Hippocampal formation (tissue), 2 donors: ENCODE data around the gene TRIM2.

ENCODE experiments used
- DNase-seq, 2 donors: peaks; one replicate each; lab custom pipeline; 2025; lab: John Stamatoyannopoulos, UW

TRIM2 gene

GRCh38 chr4:153275380-153276276, 71.4 kb downstream of the TRIM2 start:
- DNase-seq, result no peak

DNA sequence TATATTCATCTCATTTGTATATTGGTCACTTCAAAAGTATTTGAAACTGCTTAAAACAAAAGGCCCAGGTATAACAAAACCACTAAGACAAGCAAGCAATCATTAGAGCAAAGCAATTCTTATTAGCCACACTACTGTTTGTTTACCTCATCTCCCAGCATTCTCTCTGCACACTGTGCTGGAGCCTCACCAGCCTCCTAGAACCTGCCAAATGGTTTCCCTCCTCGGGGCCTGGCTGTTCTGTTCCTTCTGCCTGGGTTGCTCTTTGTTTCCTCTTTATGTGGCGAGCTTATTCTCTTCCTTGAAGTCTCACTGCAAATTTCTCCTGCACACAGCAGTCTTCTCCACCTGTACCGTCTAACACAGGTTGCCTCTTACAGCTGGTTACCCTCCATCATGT, 72.7 kb downstream of the TRIM2 start:
- DNase-seq, result peak in 1 of 2 donors; percentile 40

DNA sequence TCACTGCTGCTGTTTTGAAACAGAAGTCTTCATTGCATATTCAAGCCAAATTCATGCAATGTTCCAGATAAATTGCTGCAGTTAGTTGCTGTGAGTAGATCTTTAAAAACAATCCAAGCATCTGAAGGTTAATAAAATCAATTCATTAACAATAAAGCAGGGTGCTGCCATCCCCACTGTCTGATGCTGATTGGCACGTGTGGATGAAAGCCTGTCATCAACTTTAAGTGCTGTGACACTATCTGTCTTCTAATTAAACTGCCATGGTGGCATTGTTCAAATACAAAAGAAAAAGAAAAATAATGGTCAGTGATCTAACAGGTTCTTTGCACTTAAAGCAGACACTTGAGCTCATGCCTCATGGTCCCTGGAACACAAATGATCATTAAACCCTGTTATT, 77.2 kb downstream of the TRIM2 start:
- no peak for DNase-seq

- DNase-seq, result no peak
Observed at GRCh38 chr4:153282023-153282422, 77.8 kb downstream of the TRIM2 start.

DNA sequence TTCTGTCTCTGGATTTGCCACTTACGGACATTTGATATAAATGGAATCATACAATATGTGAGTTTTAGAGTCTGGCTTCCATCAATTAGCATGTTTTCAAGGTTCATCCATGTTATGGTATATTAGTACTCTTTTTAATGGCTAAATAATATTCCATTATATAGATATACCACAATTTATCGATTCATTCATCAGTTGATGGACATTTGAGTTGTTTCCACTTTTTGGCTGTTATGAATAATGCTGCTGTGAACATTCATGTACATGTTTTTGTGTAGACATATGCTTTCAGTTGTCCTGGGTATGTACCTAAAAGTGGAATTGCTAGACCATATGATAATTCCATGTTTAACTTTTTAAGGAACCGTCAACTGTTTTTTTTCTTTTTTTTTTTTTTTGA, 79.0 kb downstream of the TRIM2 start:
- DNase-seq, result no peak

- no peak for DNase-seq
Observed at GRCh38 chr4:153290134-153290533, 85.9 kb downstream of the TRIM2 start.

- no peak for DNase-seq
Observed at GRCh38 chr4:153291562-153291961, 87.3 kb downstream of the TRIM2 start.

GRCh38 chr4:153292897-153293741, 88.9 kb downstream of the TRIM2 start:
- no peak for DNase-seq

GRCh38 chr4:153293742-153294057, 89.5 kb downstream of the TRIM2 start:
- no peak for DNase-seq

GRCh38 chr4:153294631-153295030, 90.4 kb downstream of the TRIM2 start:
- no peak for DNase-seq

DNA sequence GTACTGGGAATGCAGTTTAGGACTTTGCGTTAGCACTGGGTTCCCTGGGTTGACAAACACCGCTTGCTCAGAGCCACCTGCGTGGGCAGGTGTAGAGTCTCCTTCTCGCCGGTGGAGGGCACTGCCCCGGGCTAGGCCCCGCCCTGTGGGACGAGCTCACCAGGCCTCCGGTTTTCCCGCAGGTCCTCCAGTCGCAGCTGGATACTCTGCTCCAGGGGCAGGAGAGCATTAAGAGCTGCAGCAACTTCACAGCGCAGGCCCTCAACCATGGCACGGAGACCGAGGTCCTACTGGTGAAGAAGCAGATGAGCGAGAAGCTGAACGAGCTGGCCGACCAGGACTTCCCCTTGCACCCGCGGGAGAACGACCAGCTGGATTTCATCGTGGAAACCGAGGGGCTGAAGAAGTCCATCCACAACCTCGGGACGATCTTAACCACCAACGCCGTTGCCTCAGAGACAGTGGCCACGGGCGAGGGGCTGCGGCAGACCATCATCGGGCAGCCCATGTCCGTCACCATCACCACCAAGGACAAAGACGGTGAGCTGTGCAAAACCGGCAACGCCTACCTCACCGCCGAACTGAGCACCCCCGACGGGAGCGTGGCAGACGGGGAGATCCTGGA, 91.0 kb downstream of the TRIM2 start:
- no peak for DNase-seq

DNA sequence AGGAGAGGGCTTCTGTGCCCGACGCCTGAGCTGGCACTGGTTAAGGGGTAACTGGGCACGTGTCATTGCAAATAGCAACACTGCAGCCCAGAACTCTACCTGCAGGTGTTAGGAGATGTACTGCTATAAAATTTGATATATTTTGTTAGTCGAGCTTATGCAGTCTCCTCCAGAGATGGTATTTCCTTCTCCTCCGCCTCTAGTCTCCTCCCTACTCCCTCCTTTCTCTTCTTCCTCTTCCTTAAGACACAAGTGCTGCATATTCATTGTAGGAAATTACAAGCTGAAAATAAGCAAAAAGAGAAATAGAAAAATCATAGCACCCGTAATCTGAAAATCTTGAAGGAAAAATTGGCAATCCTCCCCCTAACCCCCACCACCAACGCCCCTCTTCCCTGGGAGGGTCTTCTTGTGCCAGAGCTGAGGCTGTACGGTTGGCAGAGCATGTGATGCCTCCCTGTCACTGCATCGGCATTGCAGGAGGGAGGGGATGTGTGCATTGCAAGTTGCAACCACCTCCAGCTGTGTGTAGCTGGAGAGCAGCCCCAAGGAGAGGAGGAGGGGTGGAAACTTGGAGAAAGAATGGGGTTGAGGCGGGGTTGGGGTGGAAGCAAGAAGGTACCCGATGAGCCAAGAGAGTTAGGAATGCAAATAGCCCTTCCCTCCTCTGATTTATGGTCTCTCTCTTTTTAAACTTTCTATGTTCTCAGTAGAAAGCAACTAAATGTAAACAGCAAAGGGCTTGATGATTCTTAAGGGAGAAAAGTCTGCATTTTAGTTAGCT, 92.0 kb downstream of the TRIM2 start:
- no peak for DNase-seq

DNA sequence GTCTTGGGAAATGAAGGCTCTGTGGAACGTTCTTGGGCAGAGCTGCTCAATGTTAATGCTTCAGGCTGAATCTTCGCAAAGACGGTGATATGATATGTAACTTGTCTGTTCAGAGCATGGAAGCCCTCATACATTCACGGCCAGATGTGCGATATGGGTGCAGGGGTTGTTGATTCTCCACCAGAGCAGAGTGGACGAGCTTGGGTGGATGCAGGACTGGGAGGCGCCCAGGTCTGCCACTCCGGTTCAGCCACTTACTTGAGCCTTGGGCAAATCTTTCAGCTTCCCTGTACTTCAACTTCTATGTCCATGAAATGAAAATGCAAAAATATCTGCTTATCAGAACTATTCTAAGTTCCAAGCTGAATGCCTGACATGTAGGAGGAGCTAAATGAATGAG, 92.9 kb downstream of the TRIM2 start:
- DNase-seq, result no peak

GRCh38 chr4:153310793-153311192, 106.5 kb downstream of the TRIM2 start:
- no peak for DNase-seq

DNA sequence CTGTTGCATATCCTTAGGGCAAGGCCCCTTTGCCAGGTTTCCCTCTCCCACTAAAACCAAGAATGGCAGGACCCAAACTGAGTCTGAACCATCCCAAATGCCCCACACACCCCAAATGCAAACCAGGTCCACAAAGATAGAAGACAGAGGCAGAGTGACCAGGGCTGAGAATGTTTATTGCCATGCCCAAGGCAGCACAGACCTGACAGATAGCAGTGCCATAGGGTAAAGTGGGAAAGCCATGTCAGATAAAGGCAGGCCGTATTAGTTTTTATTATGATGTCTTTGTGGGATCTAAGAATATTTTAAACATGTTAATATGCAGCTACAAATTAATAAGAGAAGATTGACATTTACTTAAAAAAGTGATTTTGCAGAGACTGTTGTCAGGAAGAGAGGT, 110.7 kb downstream of the TRIM2 start:
- DNase-seq, result no peak

DNA sequence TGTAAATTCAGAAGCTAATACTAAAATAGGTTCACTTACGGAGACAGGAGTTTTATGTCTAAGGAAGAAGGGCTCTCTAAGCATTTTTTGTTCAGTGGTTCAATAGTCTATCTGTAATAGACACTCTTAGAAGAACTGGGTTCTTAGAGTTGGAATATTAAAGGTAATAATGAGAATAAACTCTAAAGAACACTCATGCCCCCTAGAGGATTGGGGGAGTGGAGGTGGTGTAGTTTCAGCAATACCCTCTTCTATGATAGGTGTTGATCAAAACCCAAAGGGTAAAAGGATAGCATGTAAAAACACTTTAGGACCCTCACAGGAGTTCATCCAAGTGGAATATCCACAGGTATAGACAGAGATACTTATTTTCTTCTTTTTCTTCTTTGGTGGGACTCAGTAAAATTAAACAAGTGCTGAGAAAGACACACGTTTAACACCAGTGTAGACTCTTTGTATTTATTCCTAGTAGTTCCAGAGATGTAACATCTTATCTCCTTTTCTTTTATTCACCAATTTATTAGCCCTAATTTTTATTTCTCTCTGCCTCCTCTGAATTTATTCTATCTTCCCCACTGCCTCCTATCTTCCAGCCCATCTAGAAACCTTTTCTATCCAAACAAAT, 114.6 kb downstream of the TRIM2 start:
- DNase-seq, result peak in 1 of 2 donors; percentile 53

GRCh38 chr4:153322791-153323190, 118.5 kb downstream of the TRIM2 start:
- DNase-seq, result no peak

DNA sequence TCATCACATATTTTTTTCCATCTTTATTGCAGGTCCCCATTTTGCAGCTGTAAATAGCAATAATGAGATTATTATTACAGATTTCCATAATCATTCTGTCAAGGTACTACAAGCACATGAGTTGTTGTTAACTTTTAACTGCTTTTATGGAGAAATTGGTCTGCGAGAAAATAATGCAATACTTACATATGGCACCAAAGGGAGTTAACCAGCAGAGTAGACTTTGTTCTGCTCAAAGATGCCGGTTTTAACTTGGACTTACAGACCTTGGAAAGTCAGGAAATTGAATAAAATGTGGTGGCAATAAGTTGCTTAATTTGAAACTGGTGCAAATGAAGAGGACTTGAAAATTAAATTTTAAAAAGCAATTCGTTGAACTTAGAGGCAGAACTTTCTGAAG, 119.8 kb downstream of the TRIM2 start:
- DNase-seq, result no peak

- DNase-seq, result no peak
Observed at GRCh38 chr4:153325558-153325957, 121.3 kb downstream of the TRIM2 start.

- no peak for DNase-seq
Observed at GRCh38 chr4:153326513-153326912, 122.3 kb downstream of the TRIM2 start.

DNA sequence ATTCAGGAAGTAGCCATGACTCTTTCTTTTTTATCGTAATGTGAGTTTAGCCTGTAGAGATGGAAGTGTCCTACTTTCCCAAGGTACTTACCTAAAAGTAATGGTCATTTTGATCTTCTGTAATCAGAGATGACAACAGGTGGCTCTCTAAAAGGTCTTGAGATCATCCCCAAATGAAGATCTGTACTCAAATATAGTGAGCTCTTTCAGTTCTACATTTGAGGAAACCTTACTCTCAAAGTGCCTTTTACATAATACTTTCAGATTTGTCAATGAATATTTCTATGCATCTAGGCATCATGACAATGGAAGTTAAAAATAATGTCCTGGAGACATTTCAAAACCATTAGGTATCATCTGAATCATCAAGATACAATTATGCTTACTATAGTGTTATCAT, 123.0 kb downstream of the TRIM2 start:
- no peak for DNase-seq
